Upper lobe of left lung (tissue), 6 donors: ENCODE data around the gene B9D1. TPM values are rescaled to one million over a fixed set of nuclear protein-coding genes. Genes with fewer than 3 reads are reported as not detected.
A peak's percentile ranks its signal among the peaks of the same experiment; 100 is the strongest.

ENCODE experiments used
- ATAC-seq, 2 donors: fragments of 200-7000 bp; cut with Tn5 transposase; one replicate each; pipeline ENCODE4 v1.9.1; 2022; ENCODE audit warnings: mild to moderate bottlenecking in 2 of 2, moderate library complexity in 2 of 2; ENCODE audit not compliant: low FRiP score in 2 of 2
- DNase-seq, 2 donors: peaks; one replicate each; pipeline ENCODE4 v3.0.0-alpha.2; 2019 to 2020
- H3K27ac ChIP-seq, 4 donors: fragments of 200-600 bp; sonication (generic); one replicate each; pipeline ENCODE4 v1.5.1; 2016 to 2019
- H3K27me3 ChIP-seq, 4 donors: fragments of 200-600 bp; sonication (generic); one replicate each; pipeline ENCODE4 v1.5.1; 2017 to 2019
- H3K36me3 ChIP-seq, 4 donors: fragments of 200-600 bp; sonication (generic); one replicate each; pipeline ENCODE4 v1.5.1; 2016 to 2019
- H3K4me1 ChIP-seq, 4 donors: fragments of 200-600 bp; sonication (generic); one replicate each; pipeline ENCODE4 v1.5.1; 2018 to 2019
- H3K4me3 ChIP-seq, 4 donors: fragments of 200-600 bp; sonication (generic); one replicate each; pipeline ENCODE4 v1.5.1; 2017 to 2019; ENCODE audit warnings: mild to moderate bottlenecking in 2 of 4, moderate library complexity in 1 of 4
- H3K9me3 ChIP-seq, 4 donors: fragments of 200-600 bp; sonication (generic); one replicate each; pipeline ENCODE4 v1.5.1; 2018 to 2019
- CTCF ChIP-seq, 6 experiments: fragments of 450-650 bp in 4 of 6; fragments of 200-600 bp in 2 of 6; sonication (generic) in 2 of 6; IDR thresholded peaks; one replicate each; pipeline ENCODE4 v1.5.1; 2016 to 2019; ENCODE audit warnings: antibody characterized with exemption in 6 of 6
- EP300 ChIP-seq, 4 donors: sonication (generic); formaldehyde crosslinking; IDR thresholded peaks; one replicate each; pipeline ENCODE4 v1.5.1; 2017; ENCODE audit warnings: antibody characterized with exemption in 4 of 4, control low read depth in 2 of 4
- POLR2A ChIP-seq, 4 donors: fragments of 450-650 bp; IDR thresholded peaks; one replicate each; pipeline ENCODE4 v1.5.1; 2016 to 2017; ENCODE audit warnings: antibody characterized with exemption in 4 of 4, mild to moderate bottlenecking in 2 of 4
- POLR2AphosphoS5 ChIP-seq, 2 donors: sonication (generic); formaldehyde crosslinking; IDR thresholded peaks; one replicate each; pipeline ENCODE4 v1.5.1; 2017; ENCODE audit warnings: antibody characterized with exemption in 2 of 2
- WGBS, 2 donors: methylation state at CpG; one replicate each; pipeline ENCODE4 v1.1.5; 2017 to 2018; 5-methylcytosine and 5-hydroxymethylcytosine counted together
- total RNA-seq, 6 donors: library from RNA; depleted of rRNA in 4 of 6; stranded (reverse); fragments of >200 nt in 4 of 6; gene quantifications; one replicate each; pipeline versions ENCODE4 v1.1.0 to v1.2.1, GENCODE V29; 2016 to 2021
- donor health status: DM: no; HTN: no; CAD: no; lungs with moderate emphysema.
- donor health status: DM: no; HTN: yes; CAD: no; lungs with severe emphysema.

B9D1 gene
- total RNA-seq, 6 donors from 2014 or later = 11.7 to 52.4 (median 17.5) TPM

- DNase-seq = peak in 1 of 2 donors; percentile 89
- no peaks in the 10 kb centered on the region for H3K9me3 ChIP-seq
- no peak for TF ChIP-seq EP300 (IDR thresholded peaks at IDR 0.05)
- TF ChIP-seq CTCF (IDR thresholded peaks at IDR 0.05) = no peak
- peak; percentile 68 to 81 for TF ChIP-seq POLR2AphosphoS5 (IDR thresholded peaks at IDR 0.05)
- no peaks in the 10 kb centered on the region for H3K27me3 ChIP-seq
- peak overlapping the region; percentile 26 to 79 (median 68) for H3K27ac ChIP-seq
- H3K36me3 ChIP-seq = no peaks in the 10 kb centered on the region
- no peak overlapping the region for H3K4me3 ChIP-seq
- ATAC-seq = peak; percentile 80 to 85
- WGBS, 2 donors = 14 to 27% methylated on average over 1 to 5 of the region's 7 CpGs
- peaks cover 63 to 87% (median 72%) of the 10 kb centered on the region in 4 donors for H3K4me1 ChIP-seq
Measured at GRCh38 chr17:19304209-19304608, 58.3 kb downstream of the B9D1 start.

- Histone ChIP-seq H3K4me1 (peaks cover 69 to 92% (median 76%) of the 10 kb centered on the region in 4 donors), H3K27me3 (no peaks in the 10 kb centered on the region), H3K4me3 (no peak overlapping the region), H3K9me3 (no peaks in the 10 kb centered on the region), H3K36me3 (no peaks in the 10 kb centered on the region), H3K27ac (peak overlapping the region; percentile 43 to 80 (median 72))
- ATAC-seq (peak in 1 of 2 donors; percentile 4), DNase-seq (no peak)
- 59 to 74% methylated on average over 4 to 9 of the region's 9 CpGs for WGBS, 2 donors
- TF ChIP-seq POLR2A (IDR thresholded peaks at IDR 0.05) (no peak), POLR2AphosphoS5 (IDR thresholded peaks at IDR 0.05) (no peak), EP300 (IDR thresholded peaks at IDR 0.05) (no peak), CTCF (IDR thresholded peaks at IDR 0.05) (no peak)
Measured at GRCh38 chr17:19303367-19303776, 59.2 kb downstream of the B9D1 start.

- Histone ChIP-seq H3K27me3 (no peaks in the 10 kb centered on the region), H3K4me3 (no peak overlapping the region), H3K4me1 (peaks cover 65 to 87% (median 77%) of the 10 kb centered on the region in 4 donors), H3K27ac (peak overlapping the region; percentile 43 to 80 (median 72)), H3K9me3 (no peaks in the 10 kb centered on the region), H3K36me3 (no peaks in the 10 kb centered on the region)
- ATAC-seq = peak in 1 of 2 donors; percentile 47
- no peak for DNase-seq
- WGBS, 2 donors = 45 to 54% methylated on average over 9 of the region's 9 CpGs
- no peak for TF ChIP-seq POLR2A (IDR thresholded peaks at IDR 0.05)
Measured at GRCh38 chr17:19302791-19303331, 59.7 kb downstream of the B9D1 start.

GRCh38 chr17:19301973-19302372 lies 60.5 kb downstream of the B9D1 start:
- no peak overlapping the region for H3K4me3 ChIP-seq
- H3K27ac ChIP-seq = peak overlapping the region; percentile 60 to 80 (median 72)
- TF ChIP-seq EP300 (IDR thresholded peaks at IDR 0.05) (no peak), POLR2AphosphoS5 (IDR thresholded peaks at IDR 0.05) (no peak), CTCF (IDR thresholded peaks at IDR 0.05) (no peak), POLR2A (IDR thresholded peaks at IDR 0.05) (no peak)
- H3K9me3 ChIP-seq = no peaks in the 10 kb centered on the region
- no peaks in the 10 kb centered on the region for H3K27me3 ChIP-seq
- no peaks in the 10 kb centered on the region for H3K36me3 ChIP-seq
- no peak for ATAC-seq
- H3K4me1 ChIP-seq = peaks cover 60 to 78% (median 71%) of the 10 kb centered on the region in 4 donors
- WGBS, 2 donors = 96 to 97% methylated on average over 7 to 9 of the region's 9 CpGs
- no peak for DNase-seq

GRCh38 chr17:19301274-19301951 lies 61.1 kb downstream of the B9D1 start:
- ATAC-seq = peak; percentile 38 to 78
- peak in 1 of 2 donors; percentile 79 for DNase-seq
- H3K4me1 ChIP-seq = peaks cover 54 to 73% (median 66%) of the 10 kb centered on the region in 4 donors

More at GRCh38 chr17:19301274-19301951, 61.1 kb downstream of the B9D1 start:
- no peaks in the 10 kb centered on the region for H3K36me3 ChIP-seq
- no peaks in the 10 kb centered on the region for H3K27me3 ChIP-seq
- H3K9me3 ChIP-seq = no peaks in the 10 kb centered on the region
- H3K27ac ChIP-seq = peak overlapping the region; percentile 60 to 80 (median 72)
- 53 to 56% methylated on average over 4 to 5 of the region's 5 CpGs for WGBS, 2 donors
- TF ChIP-seq EP300 (IDR thresholded peaks at IDR 0.05) = peak in 1 of 4 donors; percentile 27
- no peak for TF ChIP-seq POLR2A (IDR thresholded peaks at IDR 0.05)
- TF ChIP-seq POLR2AphosphoS5 (IDR thresholded peaks at IDR 0.05) = peak in 1 of 2 donors; percentile 30
- H3K4me3 ChIP-seq = no peak overlapping the region
